Spleen (tissue), 7 donors: Measurements from ENCODE around the gene SEPTIN2.

Source experiments
- POLR2A ChIP-seq, 3 donors: fragments of 450-650 bp; IDR thresholded peaks; one replicate each; pipeline ENCODE4 v1.5.1; 2017; ENCODE audit warnings: antibody characterized with exemption in 3 of 3, mild to moderate bottlenecking in 1 of 3
- POLR2AphosphoS5 ChIP-seq, 3 donors: sonication (generic); formaldehyde crosslinking; IDR thresholded peaks; one replicate each; pipeline ENCODE4 v1.5.1; 2017; ENCODE audit warnings: antibody characterized with exemption in 3 of 3
- TF ChIP-seq, protein P1 (sequence below), 11 experiments: fragments of 200-600 bp in 7 of 11; fragments of 450-650 bp in 4 of 11; sonication (generic) in 4 of 11; IDR thresholded peaks in 8 of 11; conservative IDR thresholded peaks in 3 of 11; 1 replicate in 7 of 11; 2 replicates in 4 of 11; pipeline versions ENCODE4 v1.4.0 to v1.8.0; 2016 to 2021; ENCODE audit warnings: antibody characterized with exemption in 11 of 11, inconsistent platforms in 4 of 11, mild to moderate bottlenecking in 1 of 11
- donor health status: DM: no; HTN: no; CAD: no; lungs with moderate emphysema.
- donor health status: DM: no; HTN: no; CAD: no.
- donor health status: DM: no; HTN: no; CAD: no.

GRCh38 chr2:241355983-241356870 is 40.5 kb downstream of the SEPTIN2 start, which contains the start of gene FARP2:
- TF ChIP-seq, protein P1, sequence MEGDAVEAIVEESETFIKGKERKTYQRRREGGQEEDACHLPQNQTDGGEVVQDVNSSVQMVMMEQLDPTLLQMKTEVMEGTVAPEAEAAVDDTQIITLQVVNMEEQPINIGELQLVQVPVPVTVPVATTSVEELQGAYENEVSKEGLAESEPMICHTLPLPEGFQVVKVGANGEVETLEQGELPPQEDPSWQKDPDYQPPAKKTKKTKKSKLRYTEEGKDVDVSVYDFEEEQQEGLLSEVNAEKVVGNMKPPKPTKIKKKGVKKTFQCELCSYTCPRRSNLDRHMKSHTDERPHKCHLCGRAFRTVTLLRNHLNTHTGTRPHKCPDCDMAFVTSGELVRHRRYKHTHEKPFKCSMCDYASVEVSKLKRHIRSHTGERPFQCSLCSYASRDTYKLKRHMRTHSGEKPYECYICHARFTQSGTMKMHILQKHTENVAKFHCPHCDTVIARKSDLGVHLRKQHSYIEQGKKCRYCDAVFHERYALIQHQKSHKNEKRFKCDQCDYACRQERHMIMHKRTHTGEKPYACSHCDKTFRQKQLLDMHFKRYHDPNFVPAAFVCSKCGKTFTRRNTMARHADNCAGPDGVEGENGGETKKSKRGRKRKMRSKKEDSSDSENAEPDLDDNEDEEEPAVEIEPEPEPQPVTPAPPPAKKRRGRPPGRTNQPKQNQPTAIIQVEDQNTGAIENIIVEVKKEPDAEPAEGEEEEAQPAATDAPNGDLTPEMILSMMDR (IDR thresholded peaks at IDR 0.05 in 8 of 11, conservative IDR thresholded peaks at IDR 0.05 in 3 of 11): no peak
- TF ChIP-seq POLR2A (IDR thresholded peaks at IDR 0.05) (peak in 1 of 3 donors; percentile 82), POLR2AphosphoS5 (IDR thresholded peaks at IDR 0.05) (peak; percentile 89 to 93 (median 90))
